NB4 (cell line): ENCODE results near the gene CCNB2.

Experiments used
- POLR2A ChIP-seq: IDR thresholded peaks from 2 replicates; pipeline ENCODE4 v1.6.1; 2011; ENCODE audit warnings: mild to moderate bottlenecking; ENCODE audit not compliant: insufficient read length; ENCODE audit errors: extremely low read depth
- TF ChIP-seq, protein P1 (sequence below): IDR thresholded peaks from one replicate; pipeline ENCODE4 v1.5.1; 2012; ENCODE audit warnings: low read depth, low read length

DNA sequence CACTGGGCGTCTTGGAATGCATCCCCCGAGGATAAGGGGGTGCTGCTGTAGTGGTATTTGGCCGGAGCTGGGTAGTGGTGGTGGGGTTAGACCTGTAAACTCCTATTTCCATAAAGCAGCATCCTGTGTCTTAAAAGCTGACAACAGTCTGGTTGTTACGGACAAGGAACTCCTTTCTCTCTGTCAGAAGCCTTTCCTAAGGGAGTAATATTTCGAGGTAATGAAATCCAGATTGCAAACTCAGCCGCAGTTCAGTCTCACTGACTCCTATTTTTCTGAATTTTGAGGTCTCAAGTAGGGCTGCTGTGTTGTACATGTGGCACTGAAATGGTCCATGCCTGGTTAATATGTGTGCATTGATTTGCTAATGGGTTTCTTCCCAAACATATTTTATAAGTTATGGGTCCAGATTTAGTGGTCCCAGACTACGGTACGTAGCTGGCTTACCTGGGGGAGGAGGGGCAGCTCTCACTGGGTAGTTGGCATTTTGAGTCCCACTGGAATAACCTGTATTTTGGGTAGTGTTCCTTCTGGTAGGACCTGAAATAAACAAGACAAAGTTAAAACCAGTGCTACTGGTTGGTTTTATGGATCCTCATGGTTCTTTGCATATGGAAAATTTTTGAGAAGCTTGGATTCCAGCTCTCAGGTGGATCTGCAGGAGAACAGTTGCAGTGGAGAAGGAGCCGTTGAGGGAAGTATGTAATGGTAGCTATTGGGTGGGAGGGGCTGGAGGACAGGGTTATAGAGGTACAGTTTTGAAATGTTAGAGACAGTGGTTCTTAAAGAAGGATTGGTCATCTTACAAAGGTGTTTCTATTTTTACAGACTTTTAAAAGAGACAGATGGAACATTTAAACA lies 53.1 kb downstream of the CCNB2 start:
- no peak for TF ChIP-seq POLR2A
- TF ChIP-seq, protein P1, sequence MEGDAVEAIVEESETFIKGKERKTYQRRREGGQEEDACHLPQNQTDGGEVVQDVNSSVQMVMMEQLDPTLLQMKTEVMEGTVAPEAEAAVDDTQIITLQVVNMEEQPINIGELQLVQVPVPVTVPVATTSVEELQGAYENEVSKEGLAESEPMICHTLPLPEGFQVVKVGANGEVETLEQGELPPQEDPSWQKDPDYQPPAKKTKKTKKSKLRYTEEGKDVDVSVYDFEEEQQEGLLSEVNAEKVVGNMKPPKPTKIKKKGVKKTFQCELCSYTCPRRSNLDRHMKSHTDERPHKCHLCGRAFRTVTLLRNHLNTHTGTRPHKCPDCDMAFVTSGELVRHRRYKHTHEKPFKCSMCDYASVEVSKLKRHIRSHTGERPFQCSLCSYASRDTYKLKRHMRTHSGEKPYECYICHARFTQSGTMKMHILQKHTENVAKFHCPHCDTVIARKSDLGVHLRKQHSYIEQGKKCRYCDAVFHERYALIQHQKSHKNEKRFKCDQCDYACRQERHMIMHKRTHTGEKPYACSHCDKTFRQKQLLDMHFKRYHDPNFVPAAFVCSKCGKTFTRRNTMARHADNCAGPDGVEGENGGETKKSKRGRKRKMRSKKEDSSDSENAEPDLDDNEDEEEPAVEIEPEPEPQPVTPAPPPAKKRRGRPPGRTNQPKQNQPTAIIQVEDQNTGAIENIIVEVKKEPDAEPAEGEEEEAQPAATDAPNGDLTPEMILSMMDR, result no peak
